HEK293 (cell line): ENCODE results near the gene MLKL.

Experiments used
- CTCF ChIA-PET: fragments of 350-600 bp; formaldehyde crosslinking; extraction: SDS; loops from one replicate; lab custom pipeline; 2021; ENCODE audit warnings: antibody characterized with exemption; lab: Yijun Ruan, JAX
- POLR2A ChIA-PET: fragments of 300-600 bp; formaldehyde crosslinking; extraction: SDS; loops from one replicate; lab custom pipeline; 2020; ENCODE audit warnings: antibody characterized with exemption, inconsistent platforms; lab: Yijun Ruan, JAX
- H3K27ac ChIP-seq: fragments of 200-500 bp; sonication (Bioruptor generic); 2 replicates; pipeline ENCODE4 v1.5.1; 2014; ENCODE audit warnings: low read depth, low read length, control low read depth, inconsistent platforms; ENCODE audit errors: extremely low read depth
- H3K36me3 ChIP-seq, 2 experiments: fragments of 200-500 bp in 1 of 2; sonication (Bioruptor generic) in 1 of 2; 1 replicate in 1 of 2; 2 replicates in 1 of 2; pipeline ENCODE4 v1.5.1; 2014 to 2017; ENCODE audit warnings: inconsistent platforms in 2 of 2, low read length in 2 of 2; ENCODE audit not compliant: control insufficient read depth in 2 of 2, insufficient read depth in 1 of 2
- H3K4me1 ChIP-seq: fragments of 200-500 bp; sonication (Bioruptor generic); 2 replicates; pipeline ENCODE4 v1.5.1; 2014; ENCODE audit warnings: mild to moderate bottlenecking, low read length, inconsistent platforms; ENCODE audit not compliant: control insufficient read depth, insufficient read depth
- H3K4me3 ChIP-seq: 2 replicates; pipeline ENCODE4 v1.5.1; 2011; ENCODE audit warnings: low read depth, mild to moderate bottlenecking, control low read depth, low read length, moderate library complexity
- H3K9me3 ChIP-seq: fragments of 200-500 bp; sonication (Bioruptor generic); 2 replicates; pipeline ENCODE4 v1.5.1; 2014; ENCODE audit warnings: low read depth, low read length, inconsistent platforms; ENCODE audit not compliant: control insufficient read depth, insufficient read depth
- HOXA7 ChIP-seq: sonication (generic); formaldehyde crosslinking; IDR thresholded peaks from 2 replicates; pipeline ENCODE4 v1.8.1; 2022; ENCODE audit warnings: missing genetic modification reagents, borderline replicate concordance
- IKZF3 ChIP-seq: fragments of 450-650 bp; IDR thresholded peaks from 2 replicates; pipeline ENCODE4 v1.5.0; 2018; ENCODE audit warnings: missing biosample characterization, mild to moderate bottlenecking, missing genetic modification characterization, moderate library complexity
- KLF10 ChIP-seq: fragments of 450-650 bp; IDR thresholded peaks from 2 replicates; pipeline ENCODE4 v1.5.1; 2018; ENCODE audit warnings: missing biosample characterization, mild to moderate bottlenecking, missing genetic modification characterization
- KLF8 ChIP-seq: fragments of 450-650 bp; formaldehyde crosslinking; IDR thresholded peaks from 2 replicates; pipeline ENCODE4 v1.5.1; 2016; ENCODE audit warnings: missing biosample characterization, missing genetic modification characterization
- MYNN ChIP-seq: fragments of 450-650 bp; formaldehyde crosslinking; IDR thresholded peaks from 2 replicates; pipeline ENCODE4 v1.5.1; 2016; ENCODE audit warnings: missing biosample characterization, missing genetic modification characterization, borderline replicate concordance
- MZF1 ChIP-seq: fragments of 450-650 bp; formaldehyde crosslinking; IDR thresholded peaks from 2 replicates; pipeline ENCODE4 v1.5.1; 2017; ENCODE audit warnings: missing biosample characterization, missing genetic modification characterization, borderline replicate concordance
- SP2 ChIP-seq: fragments of 450-650 bp; formaldehyde crosslinking; IDR thresholded peaks from 2 replicates; pipeline ENCODE4 v1.5.1; 2016; ENCODE audit warnings: missing biosample characterization, missing genetic modification characterization
- YY2 ChIP-seq: fragments of 450-650 bp; formaldehyde crosslinking; IDR thresholded peaks from 2 replicates; pipeline ENCODE4 v1.5.1; 2016; ENCODE audit warnings: missing biosample characterization, missing genetic modification characterization
- ZBTB21 ChIP-seq: fragments of 450-650 bp; formaldehyde crosslinking; IDR thresholded peaks from 2 replicates; pipeline ENCODE4 v1.5.1; 2017; ENCODE audit warnings: missing biosample characterization, missing genetic modification characterization
- ZEB2 ChIP-seq: fragments of 450-650 bp; formaldehyde crosslinking; IDR thresholded peaks from 2 replicates; pipeline ENCODE4 v1.5.1; 2016; ENCODE audit warnings: missing biosample characterization, missing genetic modification characterization
- ZNF112 ChIP-seq: fragments of 450-650 bp; formaldehyde crosslinking; IDR thresholded peaks from 2 replicates; pipeline ENCODE4 v1.5.0; 2017; ENCODE audit warnings: missing biosample characterization, missing genetic modification characterization
- ZNF132 ChIP-seq: fragments of 450-650 bp; formaldehyde crosslinking; IDR thresholded peaks from 2 replicates; pipeline ENCODE4 v1.5.1; 2017; ENCODE audit warnings: missing biosample characterization, missing genetic modification characterization, borderline replicate concordance
- ZNF138 ChIP-seq: fragments of 450-650 bp; formaldehyde crosslinking; IDR thresholded peaks from 2 replicates; pipeline ENCODE4 v1.5.1; 2016; ENCODE audit warnings: missing biosample characterization, missing genetic modification characterization, borderline replicate concordance
- ZNF146 ChIP-seq: fragments of 450-650 bp; formaldehyde crosslinking; IDR thresholded peaks from 2 replicates; pipeline ENCODE4 v1.5.1; 2016; ENCODE audit warnings: missing biosample characterization, missing genetic modification characterization
- ZNF175 ChIP-seq: fragments of 450-650 bp; formaldehyde crosslinking; IDR thresholded peaks from 2 replicates; pipeline ENCODE4 v1.5.1; 2016; ENCODE audit warnings: missing biosample characterization, missing genetic modification characterization
- ZNF202 ChIP-seq: fragments of 450-650 bp; formaldehyde crosslinking; IDR thresholded peaks from 2 replicates; pipeline ENCODE4 v1.5.1; 2016; ENCODE audit warnings: missing biosample characterization, missing genetic modification characterization, borderline replicate concordance
- ZNF274 ChIP-seq, 2 experiments: fragments of 200-500 bp in 1 of 2; fragments of 450-650 bp in 1 of 2; sonication (Bioruptor generic) in 1 of 2; formaldehyde crosslinking in 1 of 2; IDR thresholded peaks; 2 replicates each; pipeline versions ENCODE4 v1.5.1 to v1.6.1; 2014 to 2016; ENCODE audit warnings: borderline replicate concordance in 1 of 2, inconsistent platforms in 1 of 2, low read length in 1 of 2, missing biosample characterization in 1 of 2, missing genetic modification characterization in 1 of 2
- ZNF549 ChIP-seq: fragments of 450-650 bp; IDR thresholded peaks from 2 replicates; pipeline ENCODE4 v1.5.1; 2018; ENCODE audit warnings: missing biosample characterization, missing genetic modification characterization, mild to moderate bottlenecking, inconsistent platforms, moderate library complexity
- ZNF561 ChIP-seq: fragments of 450-650 bp; IDR thresholded peaks from 2 replicates; pipeline ENCODE4 v1.5.1; 2018; ENCODE audit warnings: missing biosample characterization, missing genetic modification characterization, borderline replicate concordance
- ZNF600 ChIP-seq: fragments of 450-650 bp; formaldehyde crosslinking; IDR thresholded peaks from 2 replicates; pipeline ENCODE4 v1.5.1; 2016; ENCODE audit warnings: missing biosample characterization, missing genetic modification characterization
- ZNF624 ChIP-seq: fragments of 450-650 bp; formaldehyde crosslinking; IDR thresholded peaks from 2 replicates; pipeline ENCODE4 v1.5.1; 2017; ENCODE audit warnings: missing biosample characterization, missing genetic modification characterization
- ZNF830 ChIP-seq: fragments of 450-650 bp; IDR thresholded peaks from 2 replicates; pipeline ENCODE4 v1.5.0; 2018; ENCODE audit warnings: missing biosample characterization, missing genetic modification characterization, low read depth, mild to moderate bottlenecking, moderate library complexity
- TF ChIP-seq, protein P1 (sequence below): fragments of 450-650 bp; formaldehyde crosslinking; IDR thresholded peaks from 2 replicates; pipeline ENCODE4 v1.5.1; 2016; ENCODE audit warnings: missing biosample characterization, missing genetic modification characterization
- TF ChIP-seq, protein P2 (sequence below): fragments of 450-650 bp; formaldehyde crosslinking; IDR thresholded peaks from 2 replicates; pipeline ENCODE4 v1.5.1; 2016; ENCODE audit warnings: missing biosample characterization, missing genetic modification characterization
- TF ChIP-seq, protein P3 (sequence below): fragments of 450-650 bp; formaldehyde crosslinking; IDR thresholded peaks from 2 replicates; pipeline ENCODE4 v1.5.1; 2016; ENCODE audit warnings: missing biosample characterization, missing genetic modification characterization
- TF ChIP-seq, protein P4 (sequence below): fragments of 450-650 bp; formaldehyde crosslinking; IDR thresholded peaks from 2 replicates; pipeline ENCODE4; 2016; ENCODE audit warnings: missing biosample characterization, missing genetic modification characterization
- TF ChIP-seq, protein P5 (sequence below): fragments of 450-650 bp; formaldehyde crosslinking; IDR thresholded peaks from 2 replicates; pipeline ENCODE4 v1.5.1; 2016; ENCODE audit warnings: missing biosample characterization, missing genetic modification characterization

Gene MLKL

DNA sequence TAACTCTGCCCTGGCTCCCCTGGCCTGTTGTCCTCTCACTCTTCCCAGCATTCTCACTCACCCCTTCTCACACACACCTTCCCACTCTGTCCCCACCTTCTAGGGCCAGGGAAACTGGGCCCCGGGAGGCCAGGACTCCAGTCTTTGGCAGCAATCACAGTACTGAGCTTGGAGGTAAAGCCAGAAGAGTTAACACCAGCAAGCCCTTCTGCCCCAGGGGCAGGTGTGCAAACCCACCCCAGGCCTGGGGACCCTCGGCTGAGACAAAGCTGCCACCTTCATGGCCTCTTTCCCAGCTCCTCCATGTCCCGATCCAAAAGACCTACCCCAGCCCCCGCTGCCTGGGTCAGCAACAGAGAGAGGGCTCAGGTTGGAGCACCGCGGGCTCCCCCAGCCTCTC is 36.9 kb upstream of the MLKL start:
- TF ChIP-seq, protein P1, sequence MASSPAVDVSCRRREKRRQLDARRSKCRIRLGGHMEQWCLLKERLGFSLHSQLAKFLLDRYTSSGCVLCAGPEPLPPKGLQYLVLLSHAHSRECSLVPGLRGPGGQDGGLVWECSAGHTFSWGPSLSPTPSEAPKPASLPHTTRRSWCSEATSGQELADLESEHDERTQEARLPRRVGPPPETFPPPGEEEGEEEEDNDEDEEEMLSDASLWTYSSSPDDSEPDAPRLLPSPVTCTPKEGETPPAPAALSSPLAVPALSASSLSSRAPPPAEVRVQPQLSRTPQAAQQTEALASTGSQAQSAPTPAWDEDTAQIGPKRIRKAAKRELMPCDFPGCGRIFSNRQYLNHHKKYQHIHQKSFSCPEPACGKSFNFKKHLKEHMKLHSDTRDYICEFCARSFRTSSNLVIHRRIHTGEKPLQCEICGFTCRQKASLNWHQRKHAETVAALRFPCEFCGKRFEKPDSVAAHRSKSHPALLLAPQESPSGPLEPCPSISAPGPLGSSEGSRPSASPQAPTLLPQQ (tag by site-specific recombination): no peak
- TF ChIP-seq ZNF112: no peak
- TF ChIP-seq ZNF175 (tag by site-specific recombination): no peak
- no peak for TF ChIP-seq MZF1 (tag by site-specific recombination)
- no peak for TF ChIP-seq ZNF274 (IDR thresholded peaks at IDR 0.05; ENCODE audit: low read length)
- no peak for TF ChIP-seq ZNF274 (tag by site-specific recombination; IDR thresholded peaks at IDR 0.05; ENCODE audit: borderline replicate concordance)
- no peak for TF ChIP-seq ZEB2 (tag by site-specific recombination)
- no peak for TF ChIP-seq ZNF202 (tag by site-specific recombination)
- TF ChIP-seq, protein P2, sequence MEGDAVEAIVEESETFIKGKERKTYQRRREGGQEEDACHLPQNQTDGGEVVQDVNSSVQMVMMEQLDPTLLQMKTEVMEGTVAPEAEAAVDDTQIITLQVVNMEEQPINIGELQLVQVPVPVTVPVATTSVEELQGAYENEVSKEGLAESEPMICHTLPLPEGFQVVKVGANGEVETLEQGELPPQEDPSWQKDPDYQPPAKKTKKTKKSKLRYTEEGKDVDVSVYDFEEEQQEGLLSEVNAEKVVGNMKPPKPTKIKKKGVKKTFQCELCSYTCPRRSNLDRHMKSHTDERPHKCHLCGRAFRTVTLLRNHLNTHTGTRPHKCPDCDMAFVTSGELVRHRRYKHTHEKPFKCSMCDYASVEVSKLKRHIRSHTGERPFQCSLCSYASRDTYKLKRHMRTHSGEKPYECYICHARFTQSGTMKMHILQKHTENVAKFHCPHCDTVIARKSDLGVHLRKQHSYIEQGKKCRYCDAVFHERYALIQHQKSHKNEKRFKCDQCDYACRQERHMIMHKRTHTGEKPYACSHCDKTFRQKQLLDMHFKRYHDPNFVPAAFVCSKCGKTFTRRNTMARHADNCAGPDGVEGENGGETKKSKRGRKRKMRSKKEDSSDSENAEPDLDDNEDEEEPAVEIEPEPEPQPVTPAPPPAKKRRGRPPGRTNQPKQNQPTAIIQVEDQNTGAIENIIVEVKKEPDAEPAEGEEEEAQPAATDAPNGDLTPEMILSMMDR (tag by site-specific recombination): no peak
- TF ChIP-seq IKZF3 (tag by site-specific recombination): no peak
- TF ChIP-seq ZNF132 (tag by site-specific recombination): no peak
- no peak for TF ChIP-seq MYNN
- TF ChIP-seq ZNF600 (tag by site-specific recombination): no peak
- TF ChIP-seq, all 188 proteins: peak for 0
- ChIA-PET POLR2A (interaction anchor here (0.6 to 0.8 kb wide), 2 partner anchors 37 to 180 kb away, joined by 3 to 4 read pairs; partner anchors contain the start of gene FA2H), CTCF (interaction anchor here (1.0 to 1.8 kb wide), 3 partner anchors 11 to 125 kb away, joined by 3 to 7 read pairs (median 4); no protein-coding TSS in a partner anchor)
- no peaks in the 10 kb centered on the region for H3K4me1 ChIP-seq
- H3K27ac ChIP-seq: no peak overlapping the region
- H3K9me3 ChIP-seq: no peaks in the 10 kb centered on the region
- H3K36me3 ChIP-seq: no peaks in the 10 kb centered on the region
- H3K4me3 ChIP-seq: no peak overlapping the region

DNA sequence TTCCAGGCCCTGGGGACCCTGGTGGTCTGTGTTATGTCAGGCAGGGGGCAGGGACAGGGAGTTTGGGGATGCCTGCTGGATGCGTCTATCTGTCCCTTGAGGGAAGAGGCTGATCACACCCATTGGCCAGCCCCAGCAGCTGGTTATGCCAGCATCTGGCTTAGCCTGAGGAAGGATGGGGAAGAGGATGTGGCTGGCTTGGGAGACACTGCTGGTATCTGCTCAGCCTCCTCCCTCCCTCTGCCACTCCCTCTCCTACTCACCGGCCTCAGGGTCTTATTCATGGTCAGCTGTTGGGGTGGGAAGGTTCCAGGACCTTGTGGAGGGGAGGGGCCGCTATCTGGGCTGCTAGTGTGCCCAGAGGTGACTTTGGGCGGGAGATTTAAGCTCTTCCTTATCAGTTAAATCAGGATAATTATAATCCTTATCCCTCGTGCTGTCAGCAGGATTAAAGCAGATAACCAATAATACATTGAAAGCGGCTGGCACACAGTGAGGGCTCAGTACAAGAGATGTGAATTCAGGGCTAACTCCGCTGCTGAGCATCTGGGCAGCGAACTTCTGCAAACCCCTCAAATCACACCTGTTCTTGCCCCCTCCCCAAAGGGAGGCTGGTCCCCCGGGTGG is 36.0 kb upstream of the MLKL start:
- Histone ChIP-seq H3K36me3 (no peaks in the 10 kb centered on the region), H3K4me1 (no peaks in the 10 kb centered on the region), H3K27ac (no peak overlapping the region), H3K9me3 (no peaks in the 10 kb centered on the region), H3K4me3 (no peak overlapping the region)
- POLR2A ChIA-PET: no interaction called here
- CTCF ChIA-PET: interaction anchor here (1.0 kb wide), 2 partner anchors 10 to 26 kb away, joined by 4 read pairs; no protein-coding TSS in a partner anchor
- TF ChIP-seq ZNF138 (tag by site-specific recombination): no peak
- TF ChIP-seq ZNF274 (IDR thresholded peaks at IDR 0.05; ENCODE audit: low read length): no peak
- TF ChIP-seq ZNF274 (tag by site-specific recombination; IDR thresholded peaks at IDR 0.05; ENCODE audit: borderline replicate concordance): no peak
- no peak for TF ChIP-seq KLF8 (tag by site-specific recombination)
- no peak for TF ChIP-seq ZNF146 (tag by site-specific recombination)
- no peak for TF ChIP-seq YY2 (tag by site-specific recombination)
- TF ChIP-seq, protein P3, sequence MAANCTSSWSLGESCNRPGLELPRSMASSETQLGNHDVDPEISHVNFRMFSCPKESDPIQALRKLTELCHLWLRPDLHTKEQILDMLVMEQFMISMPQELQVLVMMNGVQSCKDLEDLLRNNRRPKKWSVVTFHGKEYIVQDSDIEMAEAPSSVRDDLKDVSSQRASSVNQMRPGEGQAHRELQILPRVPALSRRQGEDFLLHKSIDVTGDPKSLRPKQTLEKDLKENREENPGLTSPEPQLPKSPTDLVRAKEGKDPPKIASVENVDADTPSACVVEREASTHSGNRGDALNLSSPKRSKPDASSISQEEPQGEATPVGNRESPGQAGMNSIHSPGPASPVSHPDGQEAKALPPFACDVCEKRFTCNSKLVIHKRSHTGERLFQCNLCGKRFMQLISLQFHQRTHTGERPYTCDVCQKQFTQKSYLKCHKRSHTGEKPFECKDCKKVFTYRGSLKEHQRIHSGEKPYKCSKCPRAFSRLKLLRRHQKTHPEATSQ (tag by site-specific recombination): no peak
- no peak for TF ChIP-seq ZBTB21
- TF ChIP-seq, protein P4, sequence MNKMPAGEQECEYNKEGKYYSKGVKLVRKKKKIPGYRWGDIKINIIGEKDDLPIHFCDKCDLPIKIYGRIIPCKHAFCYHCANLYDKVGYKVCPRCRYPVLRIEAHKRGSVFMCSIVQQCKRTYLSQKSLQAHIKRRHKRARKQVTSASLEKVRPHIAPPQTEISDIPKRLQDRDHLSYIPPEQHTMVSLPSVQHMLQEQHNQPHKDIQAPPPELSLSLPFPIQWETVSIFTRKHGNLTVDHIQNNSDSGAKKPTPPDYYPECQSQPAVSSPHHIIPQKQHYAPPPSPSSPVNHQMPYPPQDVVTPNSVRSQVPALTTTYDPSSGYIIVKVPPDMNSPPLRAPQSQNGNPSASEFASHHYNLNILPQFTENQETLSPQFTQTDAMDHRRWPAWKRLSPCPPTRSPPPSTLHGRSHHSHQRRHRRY: no peak
- TF ChIP-seq KLF10 (tag by site-specific recombination): no peak
- no peak for TF ChIP-seq ZNF561
- TF ChIP-seq ZNF549 (tag by site-specific recombination): no peak
- TF ChIP-seq ZNF624 (tag by site-specific recombination): no peak
- no peak for TF ChIP-seq ZNF830 (tag by site-specific recombination)
- TF ChIP-seq HOXA7 (CRISPR knock-in tag): no peak
- TF ChIP-seq, protein P5, sequence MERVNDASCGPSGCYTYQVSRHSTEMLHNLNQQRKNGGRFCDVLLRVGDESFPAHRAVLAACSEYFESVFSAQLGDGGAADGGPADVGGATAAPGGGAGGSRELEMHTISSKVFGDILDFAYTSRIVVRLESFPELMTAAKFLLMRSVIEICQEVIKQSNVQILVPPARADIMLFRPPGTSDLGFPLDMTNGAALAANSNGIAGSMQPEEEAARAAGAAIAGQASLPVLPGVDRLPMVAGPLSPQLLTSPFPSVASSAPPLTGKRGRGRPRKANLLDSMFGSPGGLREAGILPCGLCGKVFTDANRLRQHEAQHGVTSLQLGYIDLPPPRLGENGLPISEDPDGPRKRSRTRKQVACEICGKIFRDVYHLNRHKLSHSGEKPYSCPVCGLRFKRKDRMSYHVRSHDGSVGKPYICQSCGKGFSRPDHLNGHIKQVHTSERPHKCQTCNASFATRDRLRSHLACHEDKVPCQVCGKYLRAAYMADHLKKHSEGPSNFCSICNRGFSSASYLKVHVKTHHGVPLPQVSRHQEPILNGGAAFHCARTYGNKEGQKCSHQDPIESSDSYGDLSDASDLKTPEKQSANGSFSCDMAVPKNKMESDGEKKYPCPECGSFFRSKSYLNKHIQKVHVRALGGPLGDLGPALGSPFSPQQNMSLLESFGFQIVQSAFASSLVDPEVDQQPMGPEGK: no peak
- TF ChIP-seq SP2 (tag by site-specific recombination): no peak
